ENCODE measurements around the gene SAPCD2. TPM values are rescaled to one million over a fixed set of nuclear protein-coding genes. Genes with fewer than 3 reads are reported as not detected.

The SAPCD2 gene
- total RNA-seq, 1 experiment from 2014 or later, result 29.8 TPM

- Histone ChIP-seq H4K5ac (ENCODE audit: insufficient read length, low read depth, low read length) (no peak overlapping the region), H3K14ac (ENCODE audit: insufficient read depth, low read length) (no peak overlapping the region), H3K9ac (ENCODE audit: extremely low read depth, insufficient read length, low read length) (no peak overlapping the region), H4K91ac (ENCODE audit: insufficient read length, low read depth, low read length) (no peak overlapping the region), H3K4me2 (ENCODE audit: insufficient read depth, insufficient read length, low read length) (no peak overlapping the region), H2BK5ac (ENCODE audit: insufficient read length, low read length) (no peak overlapping the region), H2AK5ac (ENCODE audit: insufficient read length, low read length) (no peak overlapping the region), H3K56ac (ENCODE audit: insufficient read length, low read depth, low read length) (no peak overlapping the region), H3K4me1 (ENCODE audit: insufficient read depth, low read length) (no peaks in the 10 kb centered on the region), H2BK20ac (ENCODE audit: low read depth, low read length, poor library complexity, severe bottlenecking) (no peak overlapping the region), H4K8ac (replicated peaks; ENCODE audit: insufficient read length, low read depth, low read length) (no peak overlapping the region), H4K20me1 (ENCODE audit: control insufficient read depth, insufficient read depth, insufficient read length) (peaks cover under 1% of the 10 kb centered on the region), H3K4ac (ENCODE audit: low read depth, low read length) (no peak overlapping the region), H3K79me2 (ENCODE audit: insufficient read depth, low read length) (no peaks in the 10 kb centered on the region), H2BK12ac (ENCODE audit: insufficient read length, low read depth, low read length) (no peak overlapping the region), H2BK15ac (ENCODE audit: low read depth, low read length) (no peak overlapping the region), H3K9me3 (ENCODE audit: control insufficient read depth, low read depth, low read length) (no peaks in the 10 kb centered on the region), H3K23ac (ENCODE audit: insufficient read length, low read depth, low read length) (no peak overlapping the region), H3K18ac (ENCODE audit: insufficient read length, low read depth, low read length) (no peak overlapping the region), H3T11ph (ENCODE audit: low read length) (no peak overlapping the region), H3K23me2 (ENCODE audit: insufficient read length, low read depth, low read length, poor library complexity, severe bottlenecking) (no peaks in the 10 kb centered on the region), H3K27ac (ENCODE audit: insufficient read length, low read depth, low read length) (no peak overlapping the region), H2AFZ (ENCODE audit: low read length) (no peak overlapping the region), H2BK120ac (ENCODE audit: low read depth, low read length, poor library complexity, severe bottlenecking) (no peak overlapping the region), H3K27me3 (ENCODE audit: insufficient read depth, low read length) (no peaks in the 10 kb centered on the region), H3K79me1 (ENCODE audit: insufficient read depth, low read depth, low read length, poor library complexity, severe bottlenecking) (no peaks in the 10 kb centered on the region)
- no peaks in the 10 kb centered on the region for H3K27me3 Mint-ChIP-seq (ENCODE audit: low read depth)
- WGBS (ENCODE audit: extremely low coverage, insufficient read length, low lambda C conversion rate), result no CpG with 5 or more reads among the region's 28 CpGs
- H3K4me1 Mint-ChIP-seq, result no peaks in the 10 kb centered on the region; a peak in 1 of 4 replicates
- H3K36me3 Mint-ChIP-seq (ENCODE audit: insufficient read depth in 1 of 3, low read depth in 3 of 3), result peaks cover 4 to 13% (median 6%) of the 10 kb centered on the region in 3 experiments; a peak in 4 of 7 replicates
- H3K4me3 Mint-ChIP-seq, result no peak overlapping the region; a peak in 1 of 5 replicates
- H3K27ac Mint-ChIP-seq, result no peak overlapping the region
- TF ChIP-seq, protein P1, sequence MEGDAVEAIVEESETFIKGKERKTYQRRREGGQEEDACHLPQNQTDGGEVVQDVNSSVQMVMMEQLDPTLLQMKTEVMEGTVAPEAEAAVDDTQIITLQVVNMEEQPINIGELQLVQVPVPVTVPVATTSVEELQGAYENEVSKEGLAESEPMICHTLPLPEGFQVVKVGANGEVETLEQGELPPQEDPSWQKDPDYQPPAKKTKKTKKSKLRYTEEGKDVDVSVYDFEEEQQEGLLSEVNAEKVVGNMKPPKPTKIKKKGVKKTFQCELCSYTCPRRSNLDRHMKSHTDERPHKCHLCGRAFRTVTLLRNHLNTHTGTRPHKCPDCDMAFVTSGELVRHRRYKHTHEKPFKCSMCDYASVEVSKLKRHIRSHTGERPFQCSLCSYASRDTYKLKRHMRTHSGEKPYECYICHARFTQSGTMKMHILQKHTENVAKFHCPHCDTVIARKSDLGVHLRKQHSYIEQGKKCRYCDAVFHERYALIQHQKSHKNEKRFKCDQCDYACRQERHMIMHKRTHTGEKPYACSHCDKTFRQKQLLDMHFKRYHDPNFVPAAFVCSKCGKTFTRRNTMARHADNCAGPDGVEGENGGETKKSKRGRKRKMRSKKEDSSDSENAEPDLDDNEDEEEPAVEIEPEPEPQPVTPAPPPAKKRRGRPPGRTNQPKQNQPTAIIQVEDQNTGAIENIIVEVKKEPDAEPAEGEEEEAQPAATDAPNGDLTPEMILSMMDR (conservative IDR thresholded peaks at IDR 0.05), result no peak
- no peak for DNase-seq
- no peaks in the 10 kb centered on the region for H3K9me3 Mint-ChIP-seq
Observed at GRCh38 chr9:137017071-137017470, 53.3 kb downstream of the SAPCD2 start.

Measured in H9 (cell line).